HCT116 (cell line): Measurements from ENCODE around the gene H6PD. TPM values are rescaled to one million over a fixed set of nuclear protein-coding genes. Genes with fewer than 3 reads are reported as not detected.

Source experiments
- ATAC-seq: fragments of 200-7000 bp; cut with Tn5 transposase; 2 replicates; pipeline ENCODE4 v1.9.1; 2020; ENCODE audit warnings: mild to moderate bottlenecking, moderate library complexity
- BruUV-seq: library from RNA; stranded (reverse); fragments of 400-500 nt; replicated peaks from 2 replicates; lab custom pipeline; 2021; lab: Mats Ljungman, UMichigan
- CTCF ChIA-PET: fragments of 300-600 bp; sonication (Branson Sonifier 250); formaldehyde crosslinking; loops from one replicate; lab custom pipeline; 2021; ENCODE audit warnings: antibody characterized with exemption; lab: Charles Lee
- POLR2A ChIA-PET: fragments of 300-600, 350-600 bp; sonication (Branson Sonifier 250); formaldehyde crosslinking; loops from one replicate; lab custom pipeline; 2021; ENCODE audit warnings: antibody characterized with exemption; lab: Charles Lee
- RAD21 ChIA-PET, 2 experiments: fragments of 300-600 bp; sonication (Branson Sonifier 250); formaldehyde crosslinking; loops; one replicate each; lab custom pipeline; 2023; ENCODE audit warnings: low total read pairs in 2 of 2; ENCODE audit not compliant: uncharacterized antibody in 2 of 2, unreplicated experiment in 2 of 2, low non-redundant PET in 1 of 2; lab: Charles Lee
- DNase-seq: peaks from one replicate; pipeline ENCODE4 v3.0.0-alpha.2; 2010; ENCODE audit warnings: low read depth, low spot score
- H2AFZ ChIP-seq: fragments of 200-600 bp; shearing (Covaris generic), sonication (generic); 2 replicates; pipeline ENCODE4 v1.6.1; 2017; ENCODE audit warnings: low read depth, mixed run types, mixed read lengths, antibody characterized with exemption, low read length; ENCODE audit not compliant: poor library complexity, severe bottlenecking
- H3K27ac ChIP-seq: 2 replicates; pipeline ENCODE4 v1.5.1; 2012; ENCODE audit warnings: low read depth, low read length
- H3K27me3 ChIP-seq: fragments of 200-600 bp; sonication (generic); 2 replicates; pipeline ENCODE4 v1.6.1; 2016; ENCODE audit warnings: mixed run types, low read length, mixed read lengths; ENCODE audit not compliant: insufficient read depth
- H3K36me3 ChIP-seq, 2 experiments: fragments of 200-500 bp in 1 of 2; fragments of 200-600 bp in 1 of 2; sonication (Bioruptor generic) in 1 of 2; sonication (generic) in 1 of 2; 2 replicates each; pipeline versions ENCODE4 v1.5.1 to v1.6.1; 2014 to 2016; ENCODE audit warnings: low read length in 2 of 2, inconsistent platforms in 1 of 2, mixed read lengths in 1 of 2, mixed run types in 1 of 2; ENCODE audit not compliant: insufficient read depth in 2 of 2, control insufficient read depth in 1 of 2
- H3K4me1 ChIP-seq, 2 experiments: fragments of 200-600 bp in 1 of 2; sonication (generic) in 1 of 2; 2 replicates each; pipeline versions ENCODE4 v1.5.1 to v1.6.1; 2012 to 2017; ENCODE audit warnings: low read length in 2 of 2, inconsistent platforms in 1 of 2, mild to moderate bottlenecking in 1 of 2, mixed read lengths in 1 of 2, mixed run types in 1 of 2, moderate library complexity in 1 of 2; ENCODE audit not compliant: insufficient read depth in 2 of 2, control insufficient read depth in 1 of 2
- H3K4me2 ChIP-seq: fragments of 200-600 bp; sonication (generic); 2 replicates; pipeline ENCODE4 v1.6.1; 2017; ENCODE audit warnings: mixed run types, low read length, mixed read lengths
- H3K4me3 ChIP-seq, 2 experiments: fragments of 200-600 bp in 1 of 2; sonication (generic) in 1 of 2; replicated peaks in 1 of 2; 2 replicates each; pipeline ENCODE4 v1.5.1; 2011 to 2016; ENCODE audit warnings: low read length in 2 of 2, control low read depth in 1 of 2, low read depth in 1 of 2, mild to moderate bottlenecking in 1 of 2, mixed read lengths in 1 of 2, mixed run types in 1 of 2
- H3K79me2 ChIP-seq: fragments of 200-600 bp; sonication (generic); 2 replicates; pipeline ENCODE4 v1.6.1; 2017; ENCODE audit warnings: mild to moderate bottlenecking, mixed run types, low read length, moderate library complexity, mixed read lengths; ENCODE audit not compliant: insufficient read depth
- H3K9ac ChIP-seq: fragments of 200-600 bp; sonication (generic); 2 replicates; pipeline ENCODE4 v1.6.1; 2016; ENCODE audit warnings: low read length, mixed read lengths
- H3K9me2 ChIP-seq: fragments of 200-600 bp; sonication (generic), shearing (Covaris generic); 2 replicates; pipeline ENCODE4 v1.6.1; 2017; ENCODE audit warnings: mixed run types, mild to moderate bottlenecking, moderate library complexity; ENCODE audit not compliant: insufficient read depth
- H3K9me3 ChIP-seq, 2 experiments: fragments of 200-500 bp in 1 of 2; fragments of 200-600 bp in 1 of 2; sonication (Bioruptor generic) in 1 of 2; sonication (generic) in 1 of 2; 2 replicates each; pipeline ENCODE4 v1.6.1; 2014 to 2017; ENCODE audit warnings: low read length in 2 of 2, mixed read lengths in 2 of 2, inconsistent platforms in 1 of 2, low read depth in 1 of 2, mild to moderate bottlenecking in 1 of 2, mixed run types in 1 of 2, moderate library complexity in 1 of 2; ENCODE audit not compliant: control insufficient read depth in 1 of 2, insufficient read depth in 1 of 2
- H4K20me1 ChIP-seq: fragments of 200-600 bp; sonication (generic), shearing (Covaris generic); 2 replicates; pipeline ENCODE4 v1.6.1; 2017; ENCODE audit warnings: mixed run types, mild to moderate bottlenecking, moderate library complexity; ENCODE audit not compliant: insufficient read depth
- ATF3 ChIP-seq: IDR thresholded peaks from 2 replicates; pipeline ENCODE4 v1.6.1; 2012
- CBX3 ChIP-seq: IDR thresholded peaks from 2 replicates; pipeline ENCODE4 v1.6.1; 2012; ENCODE audit warnings: low read depth
- CEBPB ChIP-seq: IDR thresholded peaks from 2 replicates; pipeline ENCODE4 v1.6.1; 2012; ENCODE audit warnings: low read depth
- CTCF ChIP-seq, 3 experiments: fragments of 200-600 bp in 1 of 3; sonication (generic) in 1 of 3; IDR thresholded peaks in 2 of 3; conservative IDR thresholded peaks in 1 of 3; 2 replicates each; pipeline ENCODE4 v1.5.1; 2012 to 2017; ENCODE audit warnings: low read depth in 2 of 3, low read length in 2 of 3, antibody characterized with exemption in 1 of 3, borderline replicate concordance in 1 of 3, control low read depth in 1 of 3, mild to moderate bottlenecking in 1 of 3, mixed read lengths in 1 of 3, mixed run types in 1 of 3, moderate library complexity in 1 of 3; ENCODE audit not compliant: insufficient read depth in 1 of 3
- EGR1 ChIP-seq: IDR thresholded peaks from 2 replicates; pipeline ENCODE4 v1.6.1; 2012; ENCODE audit warnings: low read depth
- EZH2 ChIP-seq: fragments of 200-600 bp; sonication (generic); IDR thresholded peaks from 2 replicates; pipeline ENCODE4 v1.6.1; 2017; ENCODE audit warnings: antibody characterized with exemption, mixed run types
- EZH2phosphoT487 ChIP-seq: fragments of 200-600 bp; IDR thresholded peaks from 2 replicates; pipeline ENCODE4 v1.6.1; 2018; ENCODE audit warnings: antibody characterized with exemption, borderline replicate concordance
- FOSL1 ChIP-seq: IDR thresholded peaks from 2 replicates; pipeline ENCODE4 v1.6.1; 2012; ENCODE audit warnings: low read depth
- MAX ChIP-seq: IDR thresholded peaks from 2 replicates; pipeline ENCODE4 v1.6.1; 2012
- POLR2A ChIP-seq: IDR thresholded peaks from 2 replicates; pipeline ENCODE4 v1.7.0; 2011; ENCODE audit warnings: borderline replicate concordance; ENCODE audit not compliant: insufficient read depth, insufficient read length; ENCODE audit errors: extremely low read depth
- POLR2AphosphoS5 ChIP-seq: IDR thresholded peaks from 2 replicates; pipeline ENCODE4 v1.6.1; 2011; ENCODE audit warnings: mild to moderate bottlenecking, low read depth, low read length, moderate library complexity
- RAD21 ChIP-seq: IDR thresholded peaks from 2 replicates; pipeline ENCODE4 v1.6.1; 2012; ENCODE audit warnings: low read depth, mild to moderate bottlenecking
- SIN3A ChIP-seq: IDR thresholded peaks from 2 replicates; pipeline ENCODE4 v1.6.1; 2012; ENCODE audit warnings: low read depth
- SP1 ChIP-seq: IDR thresholded peaks from 2 replicates; pipeline ENCODE4 v1.6.1; 2012; ENCODE audit warnings: low read depth
- SRF ChIP-seq: IDR thresholded peaks from 2 replicates; pipeline ENCODE4 v1.6.1; 2012; ENCODE audit warnings: low read depth
- TCF7L2 ChIP-seq: IDR thresholded peaks from 2 replicates; pipeline ENCODE4 v1.7.0; 2011; ENCODE audit warnings: borderline replicate concordance, inconsistent platforms; ENCODE audit not compliant: insufficient read depth, insufficient read length; ENCODE audit errors: extremely low read depth
- YY1 ChIP-seq: IDR thresholded peaks from 2 replicates; pipeline ENCODE4 v1.6.1; 2011; ENCODE audit warnings: low read length, low read depth, moderate library complexity, mild to moderate bottlenecking; ENCODE audit not compliant: insufficient replicate concordance; ENCODE audit errors: extremely low read depth
- ZFX ChIP-seq: fragments of 450-650 bp; IDR thresholded peaks from 2 replicates; pipeline ENCODE4 v1.6.1; 2017
- ZNF274 ChIP-seq: fragments of 200-500 bp; sonication (Bioruptor generic); IDR thresholded peaks from 2 replicates; pipeline ENCODE4 v1.6.1; 2014; ENCODE audit warnings: mild to moderate bottlenecking, low read depth, low read length, inconsistent platforms
- intact Hi-C: fragments of 100-400 bp; cut with micrococcal nuclease; formaldehyde crosslinking; loops from 2 replicates; pipeline ENCODE4 v1.10.0; 2022
- total RNA-seq: library from RNA; stranded (reverse); gene quantifications from one replicate; pipeline ENCODE4 v1.2.1, GENCODE V29; 2021; ENCODE audit not compliant: unreplicated experiment

The H6PD gene
- total RNA-seq, 1 experiment from 2014 or later, result 16.2 TPM

- TF ChIP-seq CTCF (IDR thresholded peaks at IDR 0.05 in 2 of 3, conservative IDR thresholded peaks at IDR 0.05 in 1 of 3; ENCODE audit: borderline replicate concordance in 1 of 3, insufficient read depth in 1 of 3, low read depth in 2 of 3, low read length in 2 of 3), result no peak
These were observed 48.3 kb upstream of the H6PD start (continued) for GRCh38 chr1:9186082-9186859.

GRCh38 chr1:9187004-9187403 lies 47.6 kb upstream of the H6PD start:
- Histone ChIP-seq H3K36me3 (no peaks in the 10 kb centered on the region), H3K4me1 (peaks cover 0 to 15% of the 10 kb centered on the region in 2 experiments; a peak in 1 of 4 replicates), H2AFZ (no peak overlapping the region), H3K27ac (no peak overlapping the region), H3K9ac (no peak overlapping the region), H3K9me2 (no peaks in the 10 kb centered on the region), H3K27me3 (no peaks in the 10 kb centered on the region), H3K4me3 (no peak overlapping the region), H4K20me1 (no peaks in the 10 kb centered on the region), H3K9me3 (no peaks in the 10 kb centered on the region), H3K4me2 (no peak overlapping the region), H3K79me2 (no peaks in the 10 kb centered on the region)
- BruUV-seq, result no TSS peak
- TF ChIP-seq YY1 (no peak), ZNF274 (no peak), EZH2phosphoT487 (no peak), FOSL1 (no peak), TCF7L2 (no peak), POLR2A (no peak), MAX (no peak), ZFX (no peak), EGR1 (no peak), SRF (no peak), CBX3 (no peak), ATF3 (no peak), SP1 (no peak), CTCF (IDR thresholded peaks at IDR 0.05 in 2 of 3, conservative IDR thresholded peaks at IDR 0.05 in 1 of 3; ENCODE audit: borderline replicate concordance in 1 of 3, insufficient read depth in 1 of 3, low read depth in 2 of 3, low read length in 2 of 3) (no peak), CEBPB (no peak), POLR2AphosphoS5 (no peak), RAD21 (no peak), EZH2 (no peak), SIN3A (no peak)
- intact Hi-C loops, result no loop called here
- ChIA-PET POLR2A (no interaction called here), CTCF (interaction anchor here (1.1 kb wide), 1 partner anchor 45 kb away, joined by 3 read pairs; no protein-coding TSS in a partner anchor), RAD21 (no interaction called here)
- ATAC-seq (no peak), DNase-seq (no peak)
